Mammary epithelial cell (primary cell): ENCODE measurements around the gene B4GALNT3.

Source experiments
- EZH2 ChIP-seq: IDR thresholded peaks from 2 replicates; pipeline ENCODE4 v1.6.1; 2012; ENCODE audit warnings: low read length, inconsistent platforms, borderline replicate concordance
- TF ChIP-seq, protein P1 (sequence below), 2 donors: IDR thresholded peaks in 1 of 2; conservative IDR thresholded peaks in 1 of 2; 2 replicates each; pipeline ENCODE4 v1.5.1; 2011 to 2012; ENCODE audit warnings: inconsistent platforms in 2 of 2, low read length in 2 of 2, mild to moderate bottlenecking in 2 of 2, control low read depth in 1 of 2, low read depth in 1 of 2; ENCODE audit not compliant: insufficient read depth in 1 of 2; ENCODE audit errors: extremely low read depth in 1 of 2

DNA sequence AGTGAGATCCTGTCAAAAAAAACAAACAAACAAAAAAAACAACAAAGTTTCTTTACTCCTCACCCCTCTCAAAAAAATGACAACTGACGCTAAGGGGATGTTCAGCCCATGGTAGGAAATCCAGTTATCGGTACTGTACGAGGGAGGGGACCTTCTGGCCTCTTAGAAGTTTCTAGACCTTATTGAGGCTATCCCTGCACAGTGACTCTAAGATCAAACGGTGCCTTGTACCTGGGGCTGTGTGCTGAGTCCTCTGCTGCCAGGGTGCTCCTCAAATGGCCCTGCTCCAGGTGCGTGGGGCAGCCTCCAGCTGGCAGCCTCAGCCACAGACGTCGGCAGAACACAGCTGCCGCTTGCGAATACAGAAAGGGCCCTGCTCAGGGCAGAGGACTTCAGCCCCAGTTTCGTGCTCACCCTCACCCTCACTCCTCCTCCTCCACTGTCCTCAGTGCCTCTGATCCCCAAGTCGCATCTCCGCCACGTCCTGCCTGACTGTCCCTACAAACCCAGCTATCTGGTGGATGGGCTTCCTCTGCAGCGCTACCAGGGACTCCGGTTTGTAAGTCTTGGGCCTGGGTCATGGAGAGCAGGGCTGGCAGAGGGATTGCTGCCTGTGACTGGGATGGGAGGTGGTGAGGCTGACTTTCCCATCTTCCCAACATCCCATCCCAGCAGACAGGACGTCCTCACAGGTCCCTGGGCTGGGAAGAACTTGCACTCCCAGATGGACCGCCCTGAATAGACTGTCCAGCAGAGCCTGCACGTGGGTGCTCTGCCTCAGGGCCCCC lies 90.9 kb downstream of the B4GALNT3 start:
- TF ChIP-seq, protein P1, sequence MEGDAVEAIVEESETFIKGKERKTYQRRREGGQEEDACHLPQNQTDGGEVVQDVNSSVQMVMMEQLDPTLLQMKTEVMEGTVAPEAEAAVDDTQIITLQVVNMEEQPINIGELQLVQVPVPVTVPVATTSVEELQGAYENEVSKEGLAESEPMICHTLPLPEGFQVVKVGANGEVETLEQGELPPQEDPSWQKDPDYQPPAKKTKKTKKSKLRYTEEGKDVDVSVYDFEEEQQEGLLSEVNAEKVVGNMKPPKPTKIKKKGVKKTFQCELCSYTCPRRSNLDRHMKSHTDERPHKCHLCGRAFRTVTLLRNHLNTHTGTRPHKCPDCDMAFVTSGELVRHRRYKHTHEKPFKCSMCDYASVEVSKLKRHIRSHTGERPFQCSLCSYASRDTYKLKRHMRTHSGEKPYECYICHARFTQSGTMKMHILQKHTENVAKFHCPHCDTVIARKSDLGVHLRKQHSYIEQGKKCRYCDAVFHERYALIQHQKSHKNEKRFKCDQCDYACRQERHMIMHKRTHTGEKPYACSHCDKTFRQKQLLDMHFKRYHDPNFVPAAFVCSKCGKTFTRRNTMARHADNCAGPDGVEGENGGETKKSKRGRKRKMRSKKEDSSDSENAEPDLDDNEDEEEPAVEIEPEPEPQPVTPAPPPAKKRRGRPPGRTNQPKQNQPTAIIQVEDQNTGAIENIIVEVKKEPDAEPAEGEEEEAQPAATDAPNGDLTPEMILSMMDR (conservative IDR thresholded peaks at IDR 0.05 in 1 of 2, IDR thresholded peaks at IDR 0.05 in 1 of 2; ENCODE audit: extremely low read depth in 1 of 2, insufficient read depth in 1 of 2, low read depth in 1 of 2, low read length in 2 of 2): no peak
- TF ChIP-seq EZH2: no peak
